DND-41 (cell line): ENCODE data around the gene TSSK6.

Experiments
- ATAC-seq: fragments of 200-7000 bp; cut with Tn5 transposase; 3 replicates; pipeline ENCODE4 v1.9.1; 2021; ENCODE audit warnings: low read depth; ENCODE audit not compliant: insufficient read depth
- DNase-seq: peaks from one replicate; pipeline ENCODE4 v3.0.0-alpha.2; 2020
- H2AFZ ChIP-seq: 2 replicates; pipeline ENCODE4 v1.6.0; 2012; ENCODE audit warnings: low read depth, low read length
- H3K27ac ChIP-seq: 2 replicates; pipeline ENCODE4 v1.5.1; 2012; ENCODE audit warnings: low read length, inconsistent platforms
- H3K27me3 ChIP-seq: fragments of 200-600 bp; sonication (generic); 2 replicates; pipeline ENCODE4 v1.6.0; 2012; ENCODE audit warnings: low read length, mild to moderate bottlenecking, inconsistent platforms; ENCODE audit not compliant: insufficient read depth, poor library complexity
- H3K36me3 ChIP-seq: 2 replicates; pipeline ENCODE4 v1.5.1; 2012; ENCODE audit warnings: low read length, inconsistent platforms; ENCODE audit not compliant: insufficient read depth
- H3K4me1 ChIP-seq: 2 replicates; pipeline ENCODE4 v1.5.1; 2012; ENCODE audit warnings: mild to moderate bottlenecking, low read length; ENCODE audit not compliant: insufficient read depth
- H3K4me2 ChIP-seq: 2 replicates; pipeline ENCODE4 v1.6.0; 2012; ENCODE audit warnings: mild to moderate bottlenecking, moderate library complexity, low read length, inconsistent platforms; ENCODE audit not compliant: insufficient read depth
- H3K4me3 ChIP-seq, 2 experiments: fragments of 200-600 bp in 1 of 2; shearing (Covaris generic) in 1 of 2; 2 replicates each; pipeline ENCODE4 v1.5.1; 2012 to 2016; ENCODE audit warnings: inconsistent platforms in 2 of 2, low read length in 2 of 2, mild to moderate bottlenecking in 2 of 2, low read depth in 1 of 2, moderate library complexity in 1 of 2
- H3K79me2 ChIP-seq: 2 replicates; pipeline ENCODE4 v1.6.0; 2012; ENCODE audit warnings: low read length, inconsistent platforms; ENCODE audit not compliant: insufficient read depth
- H3K9ac ChIP-seq: 2 replicates; pipeline ENCODE4 v1.6.0; 2012; ENCODE audit warnings: low read depth, mild to moderate bottlenecking, inconsistent platforms, low read length, moderate library complexity
- H3K9me3 ChIP-seq: 2 replicates; pipeline ENCODE4 v1.5.1; 2012; ENCODE audit warnings: low read length, moderate library complexity, mild to moderate bottlenecking, inconsistent platforms; ENCODE audit not compliant: insufficient read depth, severe bottlenecking
- H4K20me1 ChIP-seq: 2 replicates; pipeline ENCODE4 v1.6.0; 2012; ENCODE audit warnings: low read length; ENCODE audit not compliant: insufficient read depth
- EZH2 ChIP-seq: IDR thresholded peaks from 3 replicates; pipeline ENCODE4 v1.6.1; 2012; ENCODE audit warnings: borderline replicate concordance, low read depth, mild to moderate bottlenecking, moderate library complexity, low read length, inconsistent platforms; ENCODE audit not compliant: severe bottlenecking
- TF ChIP-seq, protein P1 (sequence below): IDR thresholded peaks from 2 replicates; pipeline ENCODE4 v1.5.1; 2012; ENCODE audit warnings: borderline replicate concordance, low read length, moderate library complexity, mild to moderate bottlenecking; ENCODE audit not compliant: poor library complexity, severe bottlenecking; ENCODE audit errors: extremely low read depth

TSSK6 gene

DNA sequence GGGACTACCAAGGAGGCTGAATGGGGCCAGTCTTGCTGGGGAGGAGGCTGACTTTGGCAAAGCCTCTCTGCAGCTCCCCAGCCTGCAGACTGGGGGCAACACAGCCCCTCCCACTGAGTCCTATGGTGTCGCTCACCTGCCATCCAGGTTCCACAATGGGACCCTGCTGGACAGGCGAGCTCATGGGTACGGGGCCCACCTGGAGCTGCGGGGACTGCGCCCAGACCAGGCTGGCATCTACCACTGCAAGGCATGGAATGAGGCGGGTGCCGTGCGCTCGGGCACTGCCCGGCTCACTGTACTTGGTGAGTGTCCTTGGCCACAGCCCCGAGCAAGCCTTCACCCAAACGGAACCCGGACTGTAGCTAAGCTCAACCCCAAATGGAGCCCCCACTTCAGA is 27.8 kb upstream of the TSSK6 start:
- Histone ChIP-seq H3K27ac (no peak overlapping the region), H3K4me1 (no peaks in the 10 kb centered on the region), H3K79me2 (no peaks in the 10 kb centered on the region), H3K9ac (no peak overlapping the region), H3K9me3 (no peaks in the 10 kb centered on the region), H3K36me3 (no peaks in the 10 kb centered on the region), H4K20me1 (no peaks in the 10 kb centered on the region), H2AFZ (no peak overlapping the region), H3K4me2 (no peak overlapping the region), H3K4me3 (no peak overlapping the region), H3K27me3 (no peaks in the 10 kb centered on the region)
- TF ChIP-seq EZH2 = no peak
- TF ChIP-seq, protein P1, sequence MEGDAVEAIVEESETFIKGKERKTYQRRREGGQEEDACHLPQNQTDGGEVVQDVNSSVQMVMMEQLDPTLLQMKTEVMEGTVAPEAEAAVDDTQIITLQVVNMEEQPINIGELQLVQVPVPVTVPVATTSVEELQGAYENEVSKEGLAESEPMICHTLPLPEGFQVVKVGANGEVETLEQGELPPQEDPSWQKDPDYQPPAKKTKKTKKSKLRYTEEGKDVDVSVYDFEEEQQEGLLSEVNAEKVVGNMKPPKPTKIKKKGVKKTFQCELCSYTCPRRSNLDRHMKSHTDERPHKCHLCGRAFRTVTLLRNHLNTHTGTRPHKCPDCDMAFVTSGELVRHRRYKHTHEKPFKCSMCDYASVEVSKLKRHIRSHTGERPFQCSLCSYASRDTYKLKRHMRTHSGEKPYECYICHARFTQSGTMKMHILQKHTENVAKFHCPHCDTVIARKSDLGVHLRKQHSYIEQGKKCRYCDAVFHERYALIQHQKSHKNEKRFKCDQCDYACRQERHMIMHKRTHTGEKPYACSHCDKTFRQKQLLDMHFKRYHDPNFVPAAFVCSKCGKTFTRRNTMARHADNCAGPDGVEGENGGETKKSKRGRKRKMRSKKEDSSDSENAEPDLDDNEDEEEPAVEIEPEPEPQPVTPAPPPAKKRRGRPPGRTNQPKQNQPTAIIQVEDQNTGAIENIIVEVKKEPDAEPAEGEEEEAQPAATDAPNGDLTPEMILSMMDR = no peak
- DNase-seq (no peak), ATAC-seq (no peak)

DNA sequence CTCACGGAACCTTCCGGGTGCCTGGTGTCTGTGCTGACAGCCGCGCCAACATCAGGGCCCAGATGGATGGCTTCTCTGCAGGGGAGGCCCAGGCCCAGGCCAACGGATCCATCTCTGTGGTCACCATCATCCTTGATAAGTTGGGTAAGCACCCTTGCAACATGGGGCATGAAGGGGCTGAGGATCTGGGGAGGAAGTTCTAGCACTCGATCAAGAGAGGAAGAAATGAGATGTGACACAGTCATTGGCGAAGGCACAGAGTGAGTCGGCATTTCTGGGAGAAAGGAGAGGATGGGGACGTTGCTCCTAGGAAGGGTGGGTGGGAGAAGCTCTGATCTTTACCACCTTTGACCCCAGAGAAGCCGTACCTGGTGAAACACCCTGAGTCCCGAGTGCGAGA is 27.2 kb upstream of the TSSK6 start:
- H4K20me1 ChIP-seq = no peaks in the 10 kb centered on the region
- H3K79me2 ChIP-seq = no peaks in the 10 kb centered on the region
- H3K4me1 ChIP-seq = no peaks in the 10 kb centered on the region
- no peaks in the 10 kb centered on the region for H3K27me3 ChIP-seq
- H3K36me3 ChIP-seq = no peaks in the 10 kb centered on the region
- H3K4me3 ChIP-seq = no peak overlapping the region
- no peaks in the 10 kb centered on the region for H3K9me3 ChIP-seq
- TF ChIP-seq, protein P1 = no peak
- no peak for TF ChIP-seq EZH2
- no peak overlapping the region for H3K4me2 ChIP-seq
- ATAC-seq = no peak
- no peak overlapping the region for H2AFZ ChIP-seq
- H3K9ac ChIP-seq = no peak overlapping the region
- DNase-seq = no peak
- no peak overlapping the region for H3K27ac ChIP-seq

DNA sequence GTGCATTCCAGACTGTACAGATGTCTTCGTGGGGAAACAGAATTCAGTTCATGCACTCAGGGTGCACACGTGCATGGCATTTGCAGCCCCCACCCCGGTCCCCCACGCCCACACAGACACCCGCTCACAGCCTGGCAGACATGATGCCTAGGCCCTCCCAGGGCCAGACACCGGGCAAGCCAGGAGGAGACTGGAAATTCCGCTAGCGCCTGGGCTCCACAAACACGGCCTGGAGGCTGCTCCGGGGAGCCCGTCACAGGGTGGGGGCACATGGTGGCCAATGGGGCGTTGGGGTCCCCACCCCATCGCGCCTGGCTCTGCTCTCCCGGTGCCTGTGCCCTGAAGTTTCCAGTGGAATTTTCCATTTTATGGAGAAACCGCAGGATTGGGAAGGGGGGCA is 26.3 kb upstream of the TSSK6 start:
- no peak overlapping the region for H3K4me2 ChIP-seq
- H3K9me3 ChIP-seq = no peaks in the 10 kb centered on the region
- H3K9ac ChIP-seq = no peak overlapping the region

More for the DNA sequence above, 26.3 kb upstream of the TSSK6 start:
- Histone ChIP-seq H3K27me3 (no peaks in the 10 kb centered on the region), H3K79me2 (no peaks in the 10 kb centered on the region), H3K27ac (no peak overlapping the region), H3K4me1 (no peaks in the 10 kb centered on the region), H2AFZ (no peak overlapping the region), H3K4me3 (no peak overlapping the region), H4K20me1 (no peaks in the 10 kb centered on the region), H3K36me3 (no peaks in the 10 kb centered on the region)
- TF ChIP-seq, protein P1 = no peak
- TF ChIP-seq EZH2 = no peak
- ATAC-seq (no peak), DNase-seq (no peak)
